Anterior cingulate cortex (tissue), 58 donors: ENCODE measurements around the gene DGKB.
"Not testable (repeated sequence)": the region's sequence is repeated elsewhere in the genome, so short reads cannot be mapped to it uniquely, and the experiment has no call there.

ENCODE experiments used
- DNase-seq, 58 donors: peaks; one replicate each; lab custom pipeline; 2025; lab: John Stamatoyannopoulos, UW

The DGKB gene

GRCh38 chr7:14501436-14501835 lies 401.1 kb downstream of the DGKB start:
- no peak for DNase-seq

- DNase-seq = no peak
Observed at GRCh38 chr7:14497390-14497789, 405.2 kb downstream of the DGKB start.

- no peak for DNase-seq
Observed at GRCh38 chr7:14495633-14496032, 406.9 kb downstream of the DGKB start.

GRCh38 chr7:14487701-14488395 lies 414.7 kb downstream of the DGKB start:
- DNase-seq = no peak

DNA sequence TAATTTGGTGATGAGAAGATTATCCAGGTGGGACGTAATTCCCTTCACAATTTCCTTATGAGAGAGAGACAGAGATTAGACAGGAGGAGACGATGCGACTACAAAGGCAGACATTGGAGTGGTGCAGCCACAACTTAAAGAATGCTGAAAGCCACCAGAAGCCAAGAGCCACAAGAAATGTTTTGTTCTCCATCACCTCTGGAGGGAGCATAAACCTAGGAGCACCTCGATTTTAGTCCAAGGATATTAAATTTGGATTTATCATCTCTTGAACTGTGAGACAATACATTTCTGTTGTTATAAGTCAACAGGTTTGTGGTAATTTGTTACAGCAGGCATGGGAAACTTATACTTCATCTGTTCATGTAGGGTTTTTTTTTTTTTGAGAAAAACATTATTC lies 418.9 kb downstream of the DGKB start:
- DNase-seq = no peak

- no peak for DNase-seq
Observed at GRCh38 chr7:14480281-14480680, 422.3 kb downstream of the DGKB start.

DNA sequence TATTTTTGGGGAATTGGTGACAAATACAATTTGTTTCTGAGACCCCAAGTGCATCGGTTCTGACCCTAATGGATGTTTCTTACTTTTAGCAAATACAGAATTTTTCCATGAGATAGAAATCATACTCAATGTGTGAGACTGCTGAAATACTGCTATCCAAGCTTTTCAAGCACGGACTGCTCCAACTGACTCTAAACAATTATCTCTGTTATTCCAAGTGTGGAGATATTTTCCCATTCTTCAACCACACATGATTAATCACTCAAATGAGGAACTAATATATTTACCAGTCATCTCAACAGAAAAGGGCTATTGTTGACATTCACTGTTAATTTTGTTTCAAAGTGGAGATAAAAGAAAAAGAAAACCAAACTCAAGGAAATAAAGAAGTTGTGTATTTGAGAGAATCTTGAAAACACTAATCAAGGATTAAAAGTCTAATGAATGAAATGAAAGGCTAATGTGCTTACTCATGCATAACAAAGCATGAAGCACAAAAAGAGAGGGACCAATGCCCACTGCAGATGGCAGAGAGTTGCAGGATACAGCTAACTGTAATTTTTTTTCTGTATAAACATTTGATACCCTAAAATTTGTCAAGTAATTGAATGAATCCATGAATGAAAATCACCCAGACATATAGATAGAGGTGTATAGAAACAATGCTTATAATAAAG lies 423.6 kb downstream of the DGKB start:
- no peak for DNase-seq

GRCh38 chr7:14461716-14462115 lies 440.8 kb downstream of the DGKB start:
- DNase-seq = not testable (repeated sequence)

GRCh38 chr7:14458846-14459245 lies 443.7 kb downstream of the DGKB start:
- not testable (repeated sequence) for DNase-seq

GRCh38 chr7:14457568-14458453 lies 444.7 kb downstream of the DGKB start:
- peak in 48 of 58 donors; percentile 3 to 81 (median 26) for DNase-seq

DNA sequence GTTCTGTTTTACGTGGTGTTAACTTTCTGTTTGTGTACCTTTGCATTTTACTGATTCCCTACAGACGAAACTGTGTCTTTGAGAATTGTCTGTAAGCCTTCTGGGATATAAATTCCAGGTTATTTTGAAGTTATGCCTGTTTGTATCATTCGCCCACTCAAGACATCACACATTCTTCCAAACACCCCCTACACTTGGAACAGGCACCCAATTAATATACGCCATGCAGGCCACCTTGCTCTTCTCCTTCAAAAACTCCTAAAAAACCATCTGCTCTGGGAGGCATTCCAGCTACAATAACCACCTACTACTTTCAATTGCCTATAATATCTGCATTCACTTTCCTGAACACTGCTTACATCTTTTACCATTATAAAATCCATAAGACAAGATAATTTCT lies 453.3 kb downstream of the DGKB start:
- DNase-seq = peak in 14 of 58 donors; percentile 1 to 68 (median 7)

DNA sequence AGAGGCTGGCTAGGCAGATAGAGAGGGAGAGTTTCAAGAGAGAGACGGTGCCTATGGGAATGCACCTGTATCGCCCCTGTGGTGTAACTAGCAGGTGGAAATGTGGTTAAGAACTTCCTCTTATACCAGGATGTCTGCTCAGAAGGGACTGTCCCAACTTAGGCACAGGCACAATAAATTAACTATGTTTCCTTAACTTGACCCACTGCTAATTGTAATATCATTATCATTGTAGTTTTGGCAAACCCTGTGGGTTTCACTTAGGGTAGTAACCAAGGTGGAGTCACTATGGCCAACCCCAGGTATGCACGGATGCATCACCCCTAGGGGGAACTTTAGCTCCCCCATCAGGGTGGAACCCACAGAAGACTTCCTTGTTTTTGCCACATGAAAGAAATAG lies 455.7 kb downstream of the DGKB start:
- no peak for DNase-seq

- DNase-seq = no peak
Observed at GRCh38 chr7:14446219-14446618, 456.3 kb downstream of the DGKB start.

DNA sequence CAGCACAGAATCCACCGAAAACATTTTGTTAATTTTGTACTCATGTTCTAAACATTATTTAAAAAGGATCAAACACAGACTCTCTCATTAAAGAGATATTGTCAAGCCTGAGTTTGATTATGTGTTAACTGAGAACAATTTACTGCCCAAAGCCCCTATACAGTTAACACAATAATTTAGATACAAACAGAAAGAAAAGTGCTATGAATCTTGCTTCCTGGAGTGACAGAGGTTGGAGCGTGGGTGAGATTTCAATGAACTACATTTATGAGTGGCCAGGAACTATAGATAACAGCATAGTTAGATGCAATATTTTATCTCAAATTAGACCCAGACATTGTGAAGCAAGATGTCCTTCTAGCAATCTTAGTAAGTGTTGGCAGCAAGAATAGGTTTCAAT lies 464.2 kb downstream of the DGKB start:
- no peak for DNase-seq

GRCh38 chr7:14436878-14437277 lies 465.7 kb downstream of the DGKB start:
- no peak for DNase-seq

DNA sequence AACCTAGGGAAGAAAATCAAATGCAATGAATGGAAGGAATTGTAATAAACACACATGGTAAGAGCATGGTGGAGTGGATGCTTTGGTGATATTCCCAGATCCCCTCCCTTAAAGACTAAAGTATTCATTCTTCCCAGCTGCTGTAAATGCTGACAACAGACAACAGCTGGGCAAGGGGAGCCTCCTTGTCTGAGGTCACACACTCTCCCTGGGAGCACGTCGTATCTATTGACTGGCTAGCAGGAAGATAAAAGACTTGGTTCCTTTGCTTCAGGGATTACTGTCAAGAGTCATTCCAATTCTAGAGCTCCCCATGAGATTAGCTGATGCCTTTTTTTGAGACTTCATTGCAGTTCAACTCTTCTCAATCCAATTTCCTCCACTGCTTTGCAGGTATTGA lies 469.6 kb downstream of the DGKB start:
- DNase-seq = no peak

DNA sequence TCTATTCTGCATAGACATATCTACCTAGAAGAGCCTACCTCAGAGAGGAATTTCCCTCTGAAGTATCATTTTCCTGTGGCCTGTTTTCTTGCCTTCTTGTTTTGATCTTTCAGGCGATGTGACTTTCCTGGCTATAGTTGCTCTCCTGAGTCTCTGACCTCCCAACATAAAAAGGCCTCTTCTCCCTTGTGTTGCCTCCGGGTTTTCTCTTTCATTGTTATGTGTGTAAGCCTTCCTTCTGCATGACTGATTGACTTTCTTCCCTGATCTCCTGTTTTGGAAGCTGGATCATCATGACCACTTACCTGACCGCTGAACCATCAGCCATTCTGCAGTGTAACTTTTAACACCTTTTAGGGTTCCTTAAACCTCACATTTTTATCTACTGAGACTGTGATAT lies 471.6 kb downstream of the DGKB start:
- DNase-seq = no peak

DNA sequence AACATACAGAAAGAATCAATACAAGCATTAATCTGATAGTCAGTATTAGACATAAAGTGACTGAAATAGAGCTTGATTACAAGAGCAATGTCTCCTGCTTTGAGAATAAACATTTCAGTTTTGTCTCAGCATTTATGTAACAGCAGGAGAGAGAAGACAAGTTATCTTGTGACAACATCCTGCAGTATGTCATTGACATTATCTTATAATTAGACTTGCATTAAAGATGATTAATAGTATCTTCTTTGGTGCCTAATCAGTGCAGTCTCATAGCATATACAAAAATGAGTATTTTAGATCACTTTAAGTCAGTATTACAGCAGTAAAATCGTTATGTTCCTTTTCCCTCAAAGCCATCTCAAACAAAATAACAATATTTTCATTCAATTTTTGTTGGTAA lies 477.0 kb downstream of the DGKB start:
- no peak for DNase-seq

GRCh38 chr7:14424675-14425074 lies 477.9 kb downstream of the DGKB start:
- DNase-seq = no peak

DNA sequence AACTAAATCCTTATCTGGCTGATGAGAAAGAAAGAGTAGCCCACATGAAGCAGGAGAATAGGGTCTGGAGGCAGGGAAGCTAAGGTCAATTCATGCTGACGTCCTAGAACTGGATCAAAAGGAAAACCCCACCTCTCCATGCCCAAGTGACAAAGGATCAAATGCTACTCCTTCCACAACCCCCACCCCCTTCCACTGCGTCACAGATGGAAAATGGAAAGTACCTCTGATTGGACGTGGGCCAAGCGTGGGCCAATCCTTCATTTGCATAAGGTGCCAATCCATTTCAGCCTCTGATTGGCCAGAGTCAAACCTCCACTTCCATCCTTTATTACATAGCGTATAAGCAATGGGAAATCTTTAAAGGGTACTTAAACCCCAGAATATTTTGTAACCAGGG lies 481.8 kb downstream of the DGKB start:
- DNase-seq = no peak

GRCh38 chr7:14419531-14419930 lies 483.0 kb downstream of the DGKB start:
- DNase-seq = no peak
